IMR-90 (cell line): ENCODE results near the gene SSPN. TPM values are rescaled to one million over a fixed set of nuclear protein-coding genes. Genes with fewer than 3 reads are reported as not detected.

Experiments used
- ATAC-seq: fragments of 200-7000 bp; cut with Tn5 transposase; 2 replicates; pipeline ENCODE4 v1.9.1; 2020; ENCODE audit warnings: low read depth, mild to moderate bottlenecking, moderate library complexity
- BruUV-seq: library from RNA; stranded (reverse); fragments of 400-500 nt; replicated peaks from 2 replicates; lab custom pipeline; 2021; lab: Mats Ljungman, UMichigan
- CTCF ChIA-PET: fragments of 300-600 bp; formaldehyde crosslinking; extraction: SDS; loops from one replicate; lab custom pipeline; 2021; ENCODE audit warnings: antibody characterized with exemption; lab: Yijun Ruan, JAX
- POLR2A ChIA-PET: fragments of 300-600 bp; sonication (Branson Sonifier 250); formaldehyde crosslinking; loops from one replicate; lab custom pipeline; 2022; ENCODE audit warnings: antibody characterized with exemption; ENCODE audit not compliant: unreplicated experiment; lab: Charles Lee
- DNase-seq: peaks from one replicate; pipeline ENCODE4 v3.0.0; 2013
- H2AFZ ChIP-seq: replicated peaks from 2 replicates; pipeline ENCODE3; 2013; ENCODE audit warnings: low read length, mild to moderate bottlenecking; ENCODE audit not compliant: poor library complexity
- H2AK5ac ChIP-seq: 2 replicates; pipeline ENCODE4 v1.6.1; 2013; ENCODE audit warnings: low read depth, low read length, inconsistent platforms
- H2AK9ac ChIP-seq: replicated peaks from 2 replicates; pipeline ENCODE3; 2013; ENCODE audit warnings: mild to moderate bottlenecking, low read depth, low read length, moderate library complexity; ENCODE audit not compliant: poor library complexity
- H2BK120ac ChIP-seq: 2 replicates; pipeline ENCODE4 v1.6.1; 2013; ENCODE audit warnings: low read depth, low read length, inconsistent platforms
- H2BK15ac ChIP-seq: 3 replicates; pipeline ENCODE4 v1.6.1; 2013; ENCODE audit warnings: low read depth, low read length, inconsistent platforms
- H2BK20ac ChIP-seq: 2 replicates; pipeline ENCODE4 v1.6.1; 2013; ENCODE audit warnings: low read depth, mild to moderate bottlenecking, inconsistent platforms, low read length, moderate library complexity
- H2BK5ac ChIP-seq: 2 replicates; pipeline ENCODE4 v1.6.1; 2013; ENCODE audit warnings: mild to moderate bottlenecking, low read depth, low read length, inconsistent platforms; ENCODE audit not compliant: poor library complexity, severe bottlenecking
- H3K14ac ChIP-seq: replicated peaks from 2 replicates; pipeline ENCODE4 v1.6.1; 2013; ENCODE audit warnings: low read depth, low read length, inconsistent platforms
- H3K18ac ChIP-seq: 2 replicates; pipeline ENCODE4 v1.6.1; 2013; ENCODE audit warnings: low read depth, low read length, control low read depth
- H3K23ac ChIP-seq: 2 replicates; pipeline ENCODE4 v1.6.1; 2013; ENCODE audit warnings: low read depth, low read length, inconsistent platforms
- H3K27ac ChIP-seq: 2 replicates; pipeline ENCODE4 v1.5.1; 2013; ENCODE audit warnings: mild to moderate bottlenecking, control low read depth, low read length; ENCODE audit not compliant: insufficient read depth
- H3K27me3 ChIP-seq: 2 replicates; pipeline ENCODE4 v1.6.1; 2013; ENCODE audit warnings: low read length; ENCODE audit not compliant: control insufficient read depth, insufficient read depth
- H3K36me3 ChIP-seq: 2 replicates; pipeline ENCODE4 v1.6.1; 2013; ENCODE audit warnings: low read length, mixed read lengths; ENCODE audit not compliant: control insufficient read depth, insufficient read depth
- H3K4ac ChIP-seq: 2 replicates; pipeline ENCODE4 v1.6.1; 2013; ENCODE audit warnings: low read depth, low read length, inconsistent platforms
- H3K4me1 ChIP-seq: 2 replicates; pipeline ENCODE4 v1.6.1; 2013; ENCODE audit warnings: low read length, mixed read lengths; ENCODE audit not compliant: control insufficient read depth, insufficient read depth
- H3K4me2 ChIP-seq: 2 replicates; pipeline ENCODE4 v1.6.1; 2013; ENCODE audit warnings: low read depth, mild to moderate bottlenecking, control low read depth, low read length, moderate library complexity
- H3K4me3 ChIP-seq: 2 replicates; pipeline ENCODE4 v1.5.1; 2013; ENCODE audit warnings: low read depth, mild to moderate bottlenecking, control low read depth, low read length, moderate library complexity; ENCODE audit not compliant: insufficient read depth
- H3K56ac ChIP-seq: 2 replicates; pipeline ENCODE4 v1.6.1; 2013; ENCODE audit warnings: low read length, inconsistent platforms; ENCODE audit not compliant: insufficient read depth; ENCODE audit errors: extremely low read depth
- H3K79me1 ChIP-seq, 2 experiments: 2 replicates each; pipeline ENCODE4 v1.6.1; 2013; ENCODE audit warnings: low read length in 2 of 2, inconsistent platforms in 1 of 2, low read depth in 1 of 2
- H3K9ac ChIP-seq: 2 replicates; pipeline ENCODE4 v1.6.1; 2013; ENCODE audit warnings: low read depth, low read length, control low read depth
- H3K9me1 ChIP-seq: 2 replicates; pipeline ENCODE4 v1.6.1; 2013; ENCODE audit warnings: low read length, inconsistent platforms; ENCODE audit not compliant: insufficient read depth
- H3K9me3 ChIP-seq: 2 replicates; pipeline ENCODE4 v1.6.1; 2013; ENCODE audit warnings: low read length; ENCODE audit not compliant: control insufficient read depth, insufficient read depth
- H4K20me1 ChIP-seq: 2 replicates; pipeline ENCODE4 v1.6.1; 2013; ENCODE audit warnings: low read length, inconsistent platforms; ENCODE audit not compliant: insufficient read depth
- H4K5ac ChIP-seq: 2 replicates; pipeline ENCODE4 v1.6.1; 2013; ENCODE audit warnings: mild to moderate bottlenecking, low read depth, low read length, control low read depth
- H4K8ac ChIP-seq, 2 experiments: 2 replicates each; pipeline ENCODE4 v1.6.1; 2013; ENCODE audit warnings: low read depth in 2 of 2, low read length in 2 of 2, control low read depth in 1 of 2, inconsistent platforms in 1 of 2
- H4K91ac ChIP-seq: 2 replicates; pipeline ENCODE4 v1.6.1; 2013; ENCODE audit warnings: low read depth, low read length, inconsistent platforms; ENCODE audit not compliant: insufficient read depth
- BHLHE40 ChIP-seq: fragments of 150-350 bp; IDR thresholded peaks from 2 replicates; pipeline ENCODE4 v1.6.1; 2016; ENCODE audit warnings: mild to moderate bottlenecking, low read depth, low read length
- CEBPB ChIP-seq: IDR thresholded peaks from 2 replicates; pipeline ENCODE4 v1.6.1; 2012; ENCODE audit warnings: low read depth, low read length, improper control_type of control experiment
- CHD1 ChIP-seq: IDR thresholded peaks from 2 replicates; pipeline ENCODE4 v1.6.1; 2012; ENCODE audit warnings: low read depth, low read length, improper control_type of control experiment
- CTCF ChIP-seq: conservative IDR thresholded peaks from 2 replicates; pipeline ENCODE4 v1.5.1; 2012; ENCODE audit warnings: mild to moderate bottlenecking, low read depth, low read length, improper control_type of control experiment
- ELK1 ChIP-seq: fragments of 150-350 bp; IDR thresholded peaks from 2 replicates; pipeline ENCODE4 v1.6.1; 2016; ENCODE audit warnings: low read depth, mild to moderate bottlenecking, low read length, moderate library complexity, borderline replicate concordance
- FOS ChIP-seq: fragments of 150-350 bp; IDR thresholded peaks from 2 replicates; pipeline ENCODE4 v1.6.1; 2016; ENCODE audit warnings: low read depth, low read length
- MAFK ChIP-seq: IDR thresholded peaks from 2 replicates; pipeline ENCODE4 v1.6.1; 2012; ENCODE audit warnings: low read depth, low read length, improper control_type of control experiment
- MAZ ChIP-seq: IDR thresholded peaks from 2 replicates; pipeline ENCODE4 v1.6.1; 2012; ENCODE audit warnings: low read depth, mild to moderate bottlenecking, low read length, improper control_type of control experiment, moderate library complexity, borderline replicate concordance
- MXI1 ChIP-seq: IDR thresholded peaks from 2 replicates; pipeline ENCODE4 v1.6.1; 2012; ENCODE audit warnings: low read depth, mild to moderate bottlenecking, low read length, moderate library complexity, borderline replicate concordance
- POLR2A ChIP-seq: IDR thresholded peaks from 2 replicates; pipeline ENCODE4 v1.6.1; 2012; ENCODE audit warnings: mild to moderate bottlenecking, low read depth, low read length
- RAD21 ChIP-seq: IDR thresholded peaks from 2 replicates; pipeline ENCODE4 v1.6.1; 2012; ENCODE audit warnings: low read length, improper control_type of control experiment
- RCOR1 ChIP-seq: IDR thresholded peaks from 2 replicates; pipeline ENCODE4 v1.6.1; 2012; ENCODE audit warnings: mild to moderate bottlenecking, low read length, improper control_type of control experiment; ENCODE audit not compliant: insufficient replicate concordance
- RFX5 ChIP-seq: IDR thresholded peaks from 2 replicates; pipeline ENCODE4 v1.8.0; 2012; ENCODE audit warnings: low read depth, mild to moderate bottlenecking, low read length, moderate library complexity
- SMC3 ChIP-seq: fragments of 150-350 bp; IDR thresholded peaks from 2 replicates; pipeline ENCODE4 v1.6.1; 2016; ENCODE audit warnings: low read depth, mild to moderate bottlenecking, antibody characterized with exemption, low read length, moderate library complexity
- USF2 ChIP-seq: fragments of 150-350 bp; IDR thresholded peaks from 2 replicates; pipeline ENCODE4 v1.6.1; 2017; ENCODE audit warnings: mild to moderate bottlenecking, antibody characterized with exemption, low read length, low read depth
- WGBS, 2 experiments: methylation state at CpG; one replicate each; pipeline versions ENCODE4 v1.1.5 to v1.1.7; 2013; ENCODE audit warnings: missing lambda C conversion rate in 2 of 2; ENCODE audit not compliant: insufficient read length in 1 of 2; ENCODE audit errors: extremely low coverage in 2 of 2; 5-methylcytosine and 5-hydroxymethylcytosine counted together
- dilution Hi-C: fragments of 300-500 bp; cut with HindIII; formaldehyde crosslinking; loops from one replicate; pipeline ENCODE4 v1.14.3; 2018; ENCODE audit warnings: low sequenced_read_pairs; ENCODE audit not compliant: unreplicated experiment
- in situ Hi-C: fragments of 300-500 bp; cut with MboI; formaldehyde crosslinking; loops from 3 replicates; pipeline ENCODE4 v1.14.3; 2019; ENCODE audit warnings: low sequenced_read_pairs, inconsistent platforms, mixed read lengths
- intact Hi-C: fragments of 100-400 bp; cut with micrococcal nuclease; formaldehyde crosslinking; loops from 2 replicates; pipeline ENCODE4 v1.10.0; 2022
- polyA plus RNA-seq, 3 experiments: library from polyadenylated mRNA; depleted of rRNA; stranded (reverse); fragments of >200 nt; gene quantifications; 2 replicates each; pipeline ENCODE4 v1.2.3, GENCODE V29; 2012; ENCODE audit warnings: low replicate concordance in 1 of 3
- total RNA-seq: library from RNA; depleted of rRNA; stranded (reverse); fragments of >200 nt; gene quantifications from 2 replicates; pipeline ENCODE4 v1.2.3, GENCODE V29; 2012

SSPN gene
- total and polyA plus RNA-seq, 2 of the 4 experiments (the other 2 are of a cell fraction): 3.5 to 5.6 TPM

- H4K8ac ChIP-seq: no peak overlapping the region
- H3K9me1 ChIP-seq: peaks cover 8% of the 10 kb centered on the region
- WGBS, 2 experiments: no CpG with 5 or more reads among the region's 2 CpGs
- TF ChIP-seq CEBPB (no peak), MAFK (no peak), CHD1 (no peak), SMC3 (no peak), POLR2A (no peak), ELK1 (no peak), RCOR1 (no peak), USF2 (no peak), CTCF (no peak), RFX5 (no peak), MAZ (no peak), MXI1 (no peak), FOS (no peak), BHLHE40 (no peak), RAD21 (no peak)
- intact Hi-C loops: no loop called here
- ATAC-seq: no peak
- H4K20me1 ChIP-seq: no peaks in the 10 kb centered on the region
- no peak overlapping the region for H2BK120ac ChIP-seq
- H2AK5ac ChIP-seq: no peak overlapping the region
- no peak overlapping the region for H3K4me3 ChIP-seq
- no peak overlapping the region for H3K4ac ChIP-seq
- no peak overlapping the region for H4K91ac ChIP-seq
- H2BK15ac ChIP-seq: no peak overlapping the region
- in situ Hi-C loops: no loop called here
- H3K36me3 ChIP-seq: no peaks in the 10 kb centered on the region
- no peak overlapping the region for H2AK9ac ChIP-seq
- no peak overlapping the region for H3K23ac ChIP-seq
- no peaks in the 10 kb centered on the region for H3K79me1 ChIP-seq
- no peak overlapping the region for H3K4me2 ChIP-seq
- CTCF ChIA-PET: no interaction called here
- H3K9ac ChIP-seq: no peak overlapping the region
- dilution Hi-C loops: no loop called here
- H3K14ac ChIP-seq: no peak overlapping the region
- DNase-seq: peak; percentile 36
- H3K4me1 ChIP-seq: peaks cover 12% of the 10 kb centered on the region
- no peak overlapping the region for H2BK20ac ChIP-seq
- peaks cover 3% of the 10 kb centered on the region for H3K9me3 ChIP-seq
- no peak overlapping the region for H3K56ac ChIP-seq
- H2BK5ac ChIP-seq: no peak overlapping the region
- H4K5ac ChIP-seq: no peak overlapping the region
- no peak overlapping the region for H2AFZ ChIP-seq
- no peaks in the 10 kb centered on the region; the same call in 1 of the 2 replicates for H3K27me3 ChIP-seq
- POLR2A ChIA-PET: no interaction called here
- H3K18ac ChIP-seq: no peak overlapping the region
- no TSS peak for BruUV-seq
- H3K27ac ChIP-seq: no peak overlapping the region
Measured at GRCh38 chr12:26268841-26269561, 73.6 kb downstream of the SSPN start.
